Esophagus mucosa (tissue), 1 donor: ENCODE results near the gene WNT6. TPM values are rescaled to one million over a fixed set of nuclear protein-coding genes. Genes with fewer than 3 reads are reported as not detected.

ENCODE experiments used
- ATAC-seq: fragments of 200-7000 bp; cut with Tn5 transposase; one replicate; pipeline ENCODE4 v1.9.1; 2020
- total RNA-seq: library from RNA; stranded (reverse); gene quantifications from one replicate; pipeline ENCODE4 v1.2.4, GENCODE V29; 2023
- donor health status: DM: yes; HTN: yes; CAD: no.

WNT6 gene
- total RNA-seq, 1 donor from 2014 or later = not detected

- ATAC-seq = peak; percentile 67
Measured at GRCh38 chr2:218894151-218894879, 34.7 kb downstream of the WNT6 start.

- ATAC-seq = no peak
Measured at GRCh38 chr2:218894880-218895157, 35.2 kb downstream of the WNT6 start.

GRCh38 chr2:218895326-218895725 lies 35.7 kb downstream of the WNT6 start:
- peak; percentile 37 for ATAC-seq

GRCh38 chr2:218895759-218896500 lies 36.3 kb downstream of the WNT6 start:
- no peak for ATAC-seq

GRCh38 chr2:218896501-218897393 lies 37.1 kb downstream of the WNT6 start:
- peak; percentile 6 for ATAC-seq

- ATAC-seq = no peak
Measured at GRCh38 chr2:218897394-218898108, 37.9 kb downstream of the WNT6 start.

- peak; percentile 62 for ATAC-seq
Measured at GRCh38 chr2:218898109-218898878, 38.7 kb downstream of the WNT6 start.

GRCh38 chr2:218899147-218899546 lies 39.5 kb downstream of the WNT6 start:
- ATAC-seq = no peak

- ATAC-seq = no peak
Measured at GRCh38 chr2:218902427-218902826, 42.8 kb downstream of the WNT6 start.

GRCh38 chr2:218904176-218904575 lies 44.6 kb downstream of the WNT6 start:
- no peak for ATAC-seq

- peak; percentile 95 for ATAC-seq
Measured at GRCh38 chr2:218908721-218909619, 49.4 kb downstream of the WNT6 start.

- ATAC-seq = no peak
Measured at GRCh38 chr2:218910741-218911140, 51.1 kb downstream of the WNT6 start.

GRCh38 chr2:218920504-218920903 lies 60.9 kb downstream of the WNT6 start:
- ATAC-seq = no peak

Other genes starting within 250 kb of the WNT6 start
- gene ZNF142, start 200.2 kb upstream of the WNT6 start, total RNA-seq = 13.8 TPM
- gene BCS1L, start 200.1 kb upstream of the WNT6 start, total RNA-seq = 43.9 TPM
- gene RNF25, start 187.8 kb upstream of the WNT6 start, total RNA-seq = 15.3 TPM
- gene STK36, start 187.7 kb upstream of the WNT6 start, total RNA-seq = 12.0 TPM
- 14.0 TPM for gene TTLL4, start 149.0 kb upstream of the WNT6 start, total RNA-seq
- 4.9 TPM for gene CYP27A1, start 77.7 kb upstream of the WNT6 start, total RNA-seq
- gene PRKAG3, start 28.0 kb upstream of the WNT6 start, total RNA-seq = not detected
- gene WNT10A, start 21.0 kb downstream of the WNT6 start, total RNA-seq = 3.4 TPM
- gene CDK5R2, start 99.9 kb downstream of the WNT6 start, total RNA-seq = not detected
- not detected for gene FEV, start 125.4 kb downstream of the WNT6 start, total RNA-seq
- not detected for gene CRYBA2, start 133.6 kb downstream of the WNT6 start, total RNA-seq
- not detected for gene CFAP65, start 181.7 kb downstream of the WNT6 start, total RNA-seq
- 0.08 TPM for gene IHH, start 201.1 kb downstream of the WNT6 start, total RNA-seq